ENCODE data around the gene TAOK2.
"Not testable (repeated sequence)": the region's sequence is repeated elsewhere in the genome, so short reads cannot be mapped to it uniquely, and the experiment has no call there.

Gene TAOK2

DNA sequence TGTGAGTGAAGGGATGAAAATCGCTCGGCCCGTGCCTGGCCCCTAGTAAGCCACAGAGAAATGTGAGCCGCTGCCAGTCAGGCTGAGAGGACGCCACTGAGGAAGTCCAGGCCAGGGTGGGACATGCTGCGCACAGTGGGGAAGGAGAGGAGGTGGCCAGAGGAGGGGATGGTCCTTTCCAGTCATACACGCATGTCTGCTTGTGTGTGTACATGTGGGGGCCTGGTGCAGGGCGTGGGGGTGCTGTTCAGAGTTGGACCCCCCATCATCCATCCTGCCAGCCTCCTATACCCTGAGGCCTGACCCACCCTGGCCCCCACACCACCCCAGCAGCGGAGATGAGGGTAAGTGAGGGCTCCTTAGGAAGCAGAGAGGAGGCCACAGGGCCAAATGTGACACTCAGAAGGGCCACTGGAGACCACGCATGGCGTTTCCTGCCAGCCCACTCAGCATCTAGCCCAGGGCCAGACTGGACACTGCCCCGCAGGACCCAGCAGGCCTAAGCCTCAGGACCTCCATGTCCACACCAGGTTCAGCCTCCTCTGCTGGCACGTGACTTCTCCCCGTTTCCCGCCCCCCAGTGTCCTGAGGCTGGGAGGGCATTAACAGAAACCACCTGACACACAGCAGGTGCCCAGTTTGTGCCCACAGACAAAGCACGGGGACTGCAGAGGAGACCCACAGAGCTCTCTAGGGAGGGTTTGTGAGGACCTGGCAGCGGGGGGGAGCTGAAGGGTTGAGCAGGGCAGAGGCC lies 30.2 kb downstream of the TAOK2 start:
- DNase-seq (ENCODE audit: low read depth in 2 of 2): no peak

DNA sequence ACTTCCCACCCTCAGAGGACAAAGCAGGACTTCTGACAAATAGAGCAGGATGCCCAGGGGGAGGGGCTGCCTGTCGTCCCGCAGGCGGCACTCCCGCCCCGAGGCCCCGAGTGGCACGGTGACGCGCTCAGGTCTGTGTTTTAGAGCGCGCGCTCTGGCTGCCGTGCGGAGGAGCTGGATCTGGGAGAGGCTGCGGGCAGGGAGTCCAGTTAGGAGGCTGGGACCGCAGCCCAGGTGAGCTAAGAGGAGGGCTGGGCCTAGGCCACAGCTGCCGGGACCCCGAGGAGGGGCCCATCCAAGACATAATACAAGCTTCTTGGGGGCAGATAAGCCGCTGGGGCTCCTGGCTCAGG lies 30.7 kb downstream of the TAOK2 start:
- DNase-seq (ENCODE audit: low read depth in 2 of 2): no peak

DNA sequence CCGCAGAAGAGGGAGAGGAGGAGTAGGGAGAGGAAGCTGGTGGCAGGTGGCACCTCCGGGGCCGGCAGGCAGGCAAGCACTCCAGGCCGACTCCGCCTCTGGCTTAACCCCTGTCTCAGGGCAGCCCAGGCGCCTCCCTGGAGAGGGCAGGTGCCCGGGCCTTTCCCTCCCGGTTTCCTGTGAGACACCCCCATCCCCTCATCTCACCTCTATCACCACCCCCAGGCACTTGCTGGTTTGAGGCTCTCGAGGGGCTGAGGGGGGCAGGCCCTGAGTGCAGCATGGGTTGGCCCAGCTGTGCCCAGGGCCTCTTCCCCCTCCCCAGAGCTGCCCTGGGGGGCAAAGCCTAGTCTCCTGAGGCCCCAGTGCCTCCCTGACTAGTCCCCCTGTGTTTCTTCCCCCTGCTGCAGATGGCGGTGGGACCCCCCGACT lies 31.2 kb downstream of the TAOK2 start:
- DNase-seq (ENCODE audit: low read depth in 2 of 2): no peak

GRCh38 chr16:30005341-30006094 lies 31.9 kb downstream of the TAOK2 start:
- DNase-seq (ENCODE audit: low read depth in 2 of 2): no peak

DNA sequence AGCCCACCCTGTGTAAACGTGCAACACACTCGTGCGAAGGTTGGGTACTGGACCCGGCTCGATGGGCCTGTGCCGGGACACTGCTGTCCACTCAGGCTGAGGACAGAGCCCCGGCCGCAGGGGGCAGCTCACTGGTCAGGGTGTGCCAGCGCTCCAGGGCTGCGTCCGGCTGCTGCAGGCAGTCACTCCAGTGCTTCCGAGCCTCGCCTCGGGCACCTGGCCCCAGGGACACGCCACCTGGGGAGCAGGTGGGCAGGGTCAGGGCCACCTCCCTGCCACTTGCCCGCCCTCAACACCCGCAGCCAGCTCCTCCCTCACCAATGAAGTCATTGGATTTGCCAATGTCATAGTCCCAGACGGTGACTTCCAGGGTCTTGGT lies 32.4 kb downstream of the TAOK2 start:
- no peak for DNase-seq (ENCODE audit: low read depth in 2 of 2)

DNA sequence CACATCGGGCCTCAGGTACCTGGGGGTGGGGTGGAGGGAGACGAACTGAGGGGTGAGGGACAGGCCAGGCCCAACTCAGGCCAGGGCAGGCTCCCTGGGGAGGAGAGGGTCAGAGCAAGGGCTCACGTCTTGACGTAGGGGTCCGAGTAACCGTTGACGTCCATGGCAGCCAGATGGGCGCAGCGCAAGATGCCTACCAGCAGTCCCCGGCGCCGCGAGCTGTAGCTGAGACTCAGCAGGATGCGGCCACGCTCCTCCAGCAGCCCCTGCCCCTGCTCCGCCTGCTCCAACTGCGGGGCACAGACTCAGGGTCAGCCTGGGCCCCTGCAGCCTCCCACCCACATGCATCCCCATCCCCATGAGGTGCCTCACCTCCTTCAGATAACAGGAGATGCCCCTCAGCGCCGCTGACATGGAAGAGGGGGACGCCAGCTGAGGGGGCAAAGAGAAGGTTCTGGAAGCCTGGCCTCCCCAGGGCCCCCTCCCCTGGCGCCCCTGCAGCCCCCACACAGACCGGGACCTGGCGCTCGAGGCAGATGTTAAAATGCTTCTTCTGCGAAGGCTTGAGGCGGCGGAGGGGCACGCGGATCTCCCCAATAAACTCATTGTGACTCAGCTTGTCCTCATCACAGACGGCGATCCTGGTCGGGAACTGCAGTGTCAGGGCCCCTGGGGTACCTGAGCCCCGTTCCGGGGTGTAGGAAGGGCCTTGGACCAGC lies 33.1 kb downstream of the TAOK2 start:
- no peak for DNase-seq (ENCODE audit: low read depth in 2 of 2)

DNA sequence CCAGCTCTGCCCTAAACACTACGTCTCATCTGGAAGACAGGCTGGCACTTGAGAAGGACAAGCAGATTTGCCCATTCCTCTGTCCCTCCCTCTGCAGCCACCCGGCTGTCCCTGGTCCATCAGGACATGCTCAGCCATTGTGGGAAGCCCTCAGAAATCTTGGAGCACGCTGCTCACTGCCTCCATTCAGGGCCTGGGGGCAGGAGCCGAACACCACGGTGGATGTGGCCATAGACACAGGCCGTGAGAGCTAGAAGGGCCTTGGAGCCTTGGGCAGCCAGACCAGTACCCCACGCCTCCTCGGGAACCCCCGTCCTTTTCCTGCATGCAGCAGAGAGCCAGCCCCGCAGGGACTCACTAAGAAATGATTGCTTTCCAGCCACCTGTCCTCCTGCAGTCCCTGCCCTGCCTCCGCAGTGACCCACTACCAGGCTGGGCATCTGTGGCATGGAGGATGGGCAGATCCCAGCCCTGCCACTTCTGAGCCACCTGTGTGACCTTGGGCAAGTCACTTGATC lies 33.8 kb downstream of the TAOK2 start:
- no peak for DNase-seq (ENCODE audit: low read depth in 2 of 2)

GRCh38 chr16:30009085-30009862 lies 35.6 kb downstream of the TAOK2 start:
- no peak for DNase-seq (ENCODE audit: low read depth in 2 of 2)

- DNase-seq (ENCODE audit: low read depth in 2 of 2): no peak
Observed at GRCh38 chr16:30009990-30010843, 36.5 kb downstream of the TAOK2 start.

GRCh38 chr16:30010844-30011713 lies 37.4 kb downstream of the TAOK2 start, which contains the start of gene DOC2A:
Gene DOC2A, minus strand, starts transcription at chr16:30011027. Its CDS starts 805 bp downstream, at chr16:30010222.
- DNase-seq (ENCODE audit: low read depth in 2 of 2): no peak

DNA sequence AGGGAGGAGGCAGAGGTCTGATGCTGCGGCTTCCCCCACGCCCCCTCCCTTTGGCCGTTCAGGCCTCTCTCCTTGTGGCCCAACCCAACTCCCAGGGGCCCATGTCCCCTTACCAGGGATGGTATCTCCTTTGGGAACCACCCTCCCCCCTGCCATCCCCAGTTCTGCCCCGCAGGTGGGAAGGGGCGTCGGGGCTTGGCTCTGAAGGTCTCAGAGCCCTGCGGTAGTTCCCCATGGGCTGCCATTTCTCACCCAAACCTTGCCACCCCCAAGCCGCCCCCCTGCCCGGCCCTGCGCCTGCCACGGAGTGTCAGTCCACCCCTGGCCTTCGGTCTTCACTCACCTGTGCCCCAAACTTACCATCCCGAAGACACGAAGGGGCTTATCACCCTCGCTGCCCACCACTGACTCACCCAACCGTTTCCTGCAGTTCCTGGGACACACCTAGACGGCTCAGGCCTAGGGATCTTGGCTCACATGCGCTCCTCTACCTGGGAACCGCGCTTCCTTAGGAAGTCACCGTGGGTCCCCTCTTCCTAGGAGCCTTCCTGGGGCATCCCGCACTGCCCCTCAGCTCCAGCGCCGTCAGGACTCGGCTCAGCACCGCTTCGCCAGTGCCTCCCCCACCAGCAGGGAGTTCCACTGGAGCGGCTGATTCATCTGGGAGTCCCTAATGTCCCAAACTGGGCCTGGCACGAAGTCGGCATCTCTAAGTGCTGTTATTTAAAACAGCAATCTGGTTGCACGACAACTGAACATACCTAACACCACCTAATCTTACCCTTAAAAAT lies 38.2 kb downstream of the TAOK2 start:
- DNase-seq (ENCODE audit: low read depth in 2 of 2): no peak

GRCh38 chr16:30012598-30012997 lies 38.9 kb downstream of the TAOK2 start:
- DNase-seq (ENCODE audit: low read depth in 2 of 2): not testable (repeated sequence)

- not testable (repeated sequence) for DNase-seq (ENCODE audit: low read depth in 2 of 2)
Observed at GRCh38 chr16:30015450-30015849, 41.8 kb downstream of the TAOK2 start.

DNA sequence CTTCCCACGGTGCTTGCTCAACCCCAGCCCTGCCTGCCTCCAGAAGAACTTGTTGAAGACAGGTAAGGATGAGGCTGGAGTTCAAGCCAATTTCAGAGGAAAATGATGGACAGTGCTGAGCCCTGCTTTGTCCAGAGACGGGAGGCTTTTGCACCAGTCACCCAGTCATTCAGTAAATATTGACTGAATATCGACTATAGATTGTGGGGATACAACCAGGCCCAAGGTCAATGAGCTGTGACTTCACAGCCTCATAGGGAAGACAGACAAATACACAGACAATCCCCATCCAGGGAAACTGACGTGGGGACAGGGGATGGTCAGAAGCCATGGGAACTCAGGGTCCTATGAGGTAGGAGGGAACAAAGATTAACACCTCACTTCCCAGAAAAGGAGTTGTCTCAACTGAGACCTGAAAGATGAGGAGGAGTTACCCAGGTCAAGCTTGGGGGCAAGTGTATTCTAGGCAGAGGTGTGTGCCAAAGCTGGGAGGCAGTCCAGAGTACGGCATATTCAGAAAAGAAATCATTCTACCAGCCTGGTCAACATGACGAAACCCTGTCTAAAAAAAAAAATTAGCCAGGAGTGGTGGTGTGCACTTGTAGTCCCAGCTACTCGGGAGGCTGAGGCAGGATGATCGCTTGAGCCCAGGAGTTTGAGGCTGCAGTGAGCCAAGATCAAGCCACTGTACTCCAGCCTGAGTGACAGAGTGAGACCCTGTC lies 43.0 kb downstream of the TAOK2 start:
- DNase-seq (ENCODE audit: low read depth in 2 of 2): no peak

GRCh38 chr16:30017277-30017656 lies 43.6 kb downstream of the TAOK2 start:
- no peak for DNase-seq (ENCODE audit: low read depth in 2 of 2)

GRCh38 chr16:30017937-30018336 lies 44.3 kb downstream of the TAOK2 start:
- DNase-seq (ENCODE audit: low read depth in 2 of 2): not testable (repeated sequence)

DNA sequence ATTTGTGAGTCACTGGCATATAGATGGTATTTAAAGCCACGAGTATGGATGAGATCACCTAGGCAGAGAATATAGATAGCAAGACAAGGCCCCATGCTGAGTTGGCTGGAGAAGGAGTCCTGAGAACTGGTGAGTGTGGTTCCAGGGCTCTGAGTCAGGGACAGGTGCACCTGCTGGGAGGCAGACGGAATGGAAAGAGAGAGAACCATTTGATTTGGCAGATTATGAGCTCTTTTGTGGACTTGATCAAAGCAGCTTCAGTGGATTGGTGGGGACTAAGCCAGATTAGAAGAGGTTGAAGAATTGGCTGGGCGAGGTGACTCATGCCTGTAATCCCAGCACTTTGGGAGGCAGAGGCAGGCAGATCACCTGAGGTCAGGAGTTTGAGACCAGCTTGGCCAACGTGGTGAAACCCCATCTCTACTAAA lies 45.1 kb downstream of the TAOK2 start:
- no peak for DNase-seq (ENCODE audit: low read depth in 2 of 2)

GRCh38 chr16:30022887-30023286 lies 49.2 kb downstream of the TAOK2 start, which contains the start of gene C16orf92:
Gene C16orf92, plus strand, starts transcription at chr16:30023198. Its CDS starts 143 bp downstream, at chr16:30023341.
- no peak for DNase-seq (ENCODE audit: low read depth in 2 of 2)
